Measurements from ENCODE around the gene NSFL1C. TPM values are rescaled to one million over a fixed set of nuclear protein-coding genes. Genes with fewer than 3 reads are reported as not detected.
A peak's percentile ranks its signal among the peaks of the same experiment; 100 is the strongest.

The NSFL1C gene
- total RNA-seq, 6 experiments from 2014 or later = 40.8 to 53.5 (median 43.4) TPM

DNA sequence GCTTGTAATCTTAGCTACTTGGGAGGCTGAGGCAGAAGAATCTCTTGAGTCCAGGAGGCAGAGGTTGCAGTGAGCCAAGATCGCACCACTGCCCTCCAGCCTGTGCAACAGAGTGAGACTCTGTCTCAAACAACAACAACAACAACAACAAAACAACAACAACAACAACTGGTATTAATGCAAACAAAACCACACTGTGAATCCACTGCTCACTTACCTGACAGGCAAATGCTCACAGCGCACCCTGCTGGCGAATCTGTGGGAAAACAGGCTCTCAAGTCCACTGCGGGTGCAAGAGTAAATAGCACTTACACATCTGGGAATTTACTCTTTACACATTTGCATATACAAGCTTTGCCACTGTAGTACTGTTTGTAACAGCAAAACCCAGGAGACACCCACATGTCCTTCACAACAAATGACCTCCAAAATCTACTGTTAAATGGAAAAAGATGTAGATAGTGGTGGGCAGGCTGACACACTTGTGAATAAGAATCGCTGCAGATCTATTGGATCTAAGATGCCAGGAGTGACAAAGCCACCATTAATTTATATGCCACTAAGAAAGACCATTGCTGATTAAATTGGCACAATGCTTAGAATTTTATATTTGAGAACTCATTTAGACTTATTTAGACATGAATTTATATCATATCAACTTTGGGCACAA, 29.3 kb downstream of the NSFL1C start:
- ATAC-seq (peak; percentile 84 to 91 (median 88)), DNase-seq (peak; percentile 79 to 84 (median 80))
- Histone ChIP-seq H3K27ac (no peak overlapping the region), H3K4me1 (no peaks in the 10 kb centered on the region), H3K27me3 (no peaks in the 10 kb centered on the region), H3K36me3 (peaks cover 0 to 9% (median 6%) of the 10 kb centered on the region in 4 donors), H3K9me3 (no peaks in the 10 kb centered on the region), H3K4me3 (no peak overlapping the region)
- WGBS (ENCODE audit: insufficient coverage, low coverage, low lambda C conversion rate, missing lambda C conversion rate) = 31% methylated on average over 3 of the region's 5 CpGs
- intact Hi-C loops (cut with DNase I) = loop anchor here in 1 of 2 donors (5.0 kb wide), 1 partner anchor 125 kb away; no protein-coding TSS in a partner anchor
- TF ChIP-seq, protein P1, sequence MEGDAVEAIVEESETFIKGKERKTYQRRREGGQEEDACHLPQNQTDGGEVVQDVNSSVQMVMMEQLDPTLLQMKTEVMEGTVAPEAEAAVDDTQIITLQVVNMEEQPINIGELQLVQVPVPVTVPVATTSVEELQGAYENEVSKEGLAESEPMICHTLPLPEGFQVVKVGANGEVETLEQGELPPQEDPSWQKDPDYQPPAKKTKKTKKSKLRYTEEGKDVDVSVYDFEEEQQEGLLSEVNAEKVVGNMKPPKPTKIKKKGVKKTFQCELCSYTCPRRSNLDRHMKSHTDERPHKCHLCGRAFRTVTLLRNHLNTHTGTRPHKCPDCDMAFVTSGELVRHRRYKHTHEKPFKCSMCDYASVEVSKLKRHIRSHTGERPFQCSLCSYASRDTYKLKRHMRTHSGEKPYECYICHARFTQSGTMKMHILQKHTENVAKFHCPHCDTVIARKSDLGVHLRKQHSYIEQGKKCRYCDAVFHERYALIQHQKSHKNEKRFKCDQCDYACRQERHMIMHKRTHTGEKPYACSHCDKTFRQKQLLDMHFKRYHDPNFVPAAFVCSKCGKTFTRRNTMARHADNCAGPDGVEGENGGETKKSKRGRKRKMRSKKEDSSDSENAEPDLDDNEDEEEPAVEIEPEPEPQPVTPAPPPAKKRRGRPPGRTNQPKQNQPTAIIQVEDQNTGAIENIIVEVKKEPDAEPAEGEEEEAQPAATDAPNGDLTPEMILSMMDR (IDR thresholded peaks at IDR 0.05) = peak; percentile 87 to 90 (median 88)
- TF ChIP-seq POLR2A (IDR thresholded peaks at IDR 0.05) = no peak

DNA sequence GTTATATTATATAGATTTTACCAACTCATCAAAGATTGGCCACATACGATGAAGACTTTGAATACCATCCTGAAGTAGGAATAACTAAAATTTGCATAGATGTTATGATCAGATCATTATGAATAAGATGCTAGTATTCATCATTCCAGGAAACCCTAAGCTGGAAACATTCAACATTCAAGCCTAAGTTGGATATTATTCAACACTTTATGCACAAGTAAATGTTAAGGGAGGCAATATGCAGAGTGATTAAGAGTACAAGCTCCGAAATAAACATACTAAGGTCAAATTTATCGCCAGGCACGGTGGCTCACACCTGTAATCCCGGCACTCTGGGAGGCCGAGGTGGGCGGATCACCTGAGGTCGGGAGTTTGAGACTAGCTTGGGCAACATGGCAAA, 30.4 kb downstream of the NSFL1C start:
- TF ChIP-seq POLR2A (IDR thresholded peaks at IDR 0.05) = no peak
- TF ChIP-seq, protein P1 (IDR thresholded peaks at IDR 0.05) = no peak
- Histone ChIP-seq H3K4me3 (no peak overlapping the region), H3K27ac (no peak overlapping the region), H3K27me3 (no peaks in the 10 kb centered on the region), H3K4me1 (no peaks in the 10 kb centered on the region), H3K36me3 (peaks cover 0 to 2% (median 0%) of the 10 kb centered on the region in 4 donors), H3K9me3 (no peaks in the 10 kb centered on the region)
- DNase-seq = no peak
- intact Hi-C loops (cut with DNase I) = loop anchor here in 1 of 2 donors (5.0 kb wide), 1 partner anchor 124 kb away; no protein-coding TSS in a partner anchor
- no peak for ATAC-seq
- WGBS (ENCODE audit: insufficient coverage, low coverage, low lambda C conversion rate, missing lambda C conversion rate) = 77% methylated on average over 8 of the region's 8 CpGs

DNA sequence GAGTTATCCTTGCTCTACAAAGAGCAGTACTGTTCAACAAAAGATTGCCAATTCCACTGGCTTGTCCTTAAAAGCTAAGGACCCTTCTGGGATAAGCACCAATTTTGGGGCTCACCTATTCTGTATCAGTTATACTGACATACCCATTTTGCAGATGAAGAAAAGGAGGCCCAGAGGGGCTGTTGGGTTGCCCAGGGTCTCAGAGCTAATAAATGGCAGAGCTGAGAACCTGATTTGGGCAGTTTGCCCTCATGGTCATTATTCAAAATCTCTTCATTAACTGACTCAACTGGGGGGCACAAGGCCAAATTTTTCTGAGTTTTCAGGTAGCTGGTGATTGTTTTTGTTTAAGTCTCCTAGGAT, 31.3 kb downstream of the NSFL1C start:
- no peak for TF ChIP-seq POLR2A (IDR thresholded peaks at IDR 0.05)
- TF ChIP-seq, protein P1 (IDR thresholded peaks at IDR 0.05) = no peak
- Histone ChIP-seq H3K4me1 (no peaks in the 10 kb centered on the region), H3K9me3 (no peaks in the 10 kb centered on the region), H3K4me3 (no peak overlapping the region), H3K36me3 (peaks cover 0 to 2% (median 0%) of the 10 kb centered on the region in 4 donors), H3K27ac (no peak overlapping the region), H3K27me3 (no peaks in the 10 kb centered on the region)
- ATAC-seq = no peak
- intact Hi-C loops (cut with DNase I) = loop anchor here in 1 of 2 donors (5.0 kb wide), 1 partner anchor 123 kb away; no protein-coding TSS in a partner anchor
- no peak for DNase-seq

DNA sequence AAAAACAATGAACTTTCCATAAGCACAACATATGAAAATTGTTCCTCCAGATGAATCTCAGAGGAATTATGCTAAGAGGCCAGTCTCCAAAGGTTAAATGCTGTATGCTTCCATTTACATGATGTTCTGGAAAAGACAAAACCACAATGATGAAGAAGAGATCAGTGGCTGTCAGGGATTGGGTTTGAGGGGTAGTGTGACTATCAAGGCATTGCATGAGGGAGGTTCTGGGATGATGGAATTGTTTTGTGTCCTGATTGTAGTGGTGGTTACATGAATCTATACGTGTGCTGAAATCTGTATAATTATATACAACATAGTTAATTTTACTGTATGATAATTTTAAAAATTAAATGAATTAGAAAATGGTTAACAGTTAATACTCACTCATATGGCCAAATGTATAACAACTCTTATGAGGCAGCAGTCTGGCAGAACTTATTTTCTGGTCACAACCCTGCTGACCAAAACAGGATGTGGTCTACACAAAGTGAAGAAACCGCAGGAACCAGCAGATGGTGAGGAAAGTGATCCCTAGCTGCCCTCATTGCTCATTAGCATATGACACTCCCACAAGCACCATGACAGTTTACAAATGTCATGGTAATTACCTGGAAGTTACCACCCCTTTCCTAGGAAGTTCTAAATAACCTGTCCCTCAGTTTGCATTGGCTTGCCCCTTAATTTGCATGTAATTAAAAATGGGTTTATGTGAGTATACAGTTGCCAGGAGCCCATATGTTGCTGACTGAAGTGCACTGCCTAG, 31.9 kb downstream of the NSFL1C start:
- Histone ChIP-seq H3K4me1 (no peaks in the 10 kb centered on the region), H3K9me3 (no peaks in the 10 kb centered on the region), H3K4me3 (no peak overlapping the region), H3K27me3 (no peaks in the 10 kb centered on the region), H3K36me3 (peaks cover 0 to 2% (median 0%) of the 10 kb centered on the region in 4 donors), H3K27ac (no peak overlapping the region)
- no peak for DNase-seq
- peak; percentile 63 to 79 (median 66) for ATAC-seq
- TF ChIP-seq, protein P1 (IDR thresholded peaks at IDR 0.05) = no peak
- no peak for TF ChIP-seq POLR2A (IDR thresholded peaks at IDR 0.05)
- 45% methylated on average over 2 of the region's 2 CpGs for WGBS (ENCODE audit: insufficient coverage, low coverage, low lambda C conversion rate, missing lambda C conversion rate)
- intact Hi-C loops (cut with DNase I) = loop anchor here in 1 of 2 donors (5.0 kb wide), 1 partner anchor 122 kb away; no protein-coding TSS in a partner anchor
